AG10803 (cell line): ENCODE measurements around the gene ARHGAP24.

Source experiments
- DNase-seq: peaks from one replicate; pipeline ENCODE4 v3.0.0; 2010; ENCODE audit warnings: low read depth
- H3K4me3 ChIP-seq: 2 replicates; pipeline ENCODE4 v1.5.1; 2011; ENCODE audit warnings: mild to moderate bottlenecking, low read length, control low read depth
- TF ChIP-seq, protein P1 (sequence below): conservative IDR thresholded peaks from 2 replicates; pipeline ENCODE4 v1.5.1; 2011; ENCODE audit warnings: mild to moderate bottlenecking, low read length, control low read depth, inconsistent platforms

ARHGAP24 gene

DNA sequence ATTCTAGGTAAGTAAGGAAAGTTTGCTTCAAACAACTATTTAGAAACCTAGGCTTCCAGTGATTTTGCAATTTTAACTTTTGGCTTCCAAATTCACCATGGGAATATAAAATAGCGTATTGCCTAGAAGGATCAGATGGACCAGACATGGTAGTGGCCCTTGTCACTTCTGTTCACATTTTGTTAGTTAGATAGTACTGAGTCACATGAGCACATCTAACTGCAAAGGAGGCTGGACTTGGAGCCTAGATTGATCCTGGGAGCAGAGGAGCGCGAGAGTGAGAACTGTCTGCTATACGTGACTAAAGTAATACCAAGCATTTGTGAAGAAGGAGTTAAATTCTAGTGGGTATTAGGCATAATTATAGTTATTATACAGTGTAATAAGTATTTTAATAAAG, 102.4 kb downstream of the ARHGAP24 start:
- H3K4me3 ChIP-seq = no peak overlapping the region
- TF ChIP-seq, protein P1, sequence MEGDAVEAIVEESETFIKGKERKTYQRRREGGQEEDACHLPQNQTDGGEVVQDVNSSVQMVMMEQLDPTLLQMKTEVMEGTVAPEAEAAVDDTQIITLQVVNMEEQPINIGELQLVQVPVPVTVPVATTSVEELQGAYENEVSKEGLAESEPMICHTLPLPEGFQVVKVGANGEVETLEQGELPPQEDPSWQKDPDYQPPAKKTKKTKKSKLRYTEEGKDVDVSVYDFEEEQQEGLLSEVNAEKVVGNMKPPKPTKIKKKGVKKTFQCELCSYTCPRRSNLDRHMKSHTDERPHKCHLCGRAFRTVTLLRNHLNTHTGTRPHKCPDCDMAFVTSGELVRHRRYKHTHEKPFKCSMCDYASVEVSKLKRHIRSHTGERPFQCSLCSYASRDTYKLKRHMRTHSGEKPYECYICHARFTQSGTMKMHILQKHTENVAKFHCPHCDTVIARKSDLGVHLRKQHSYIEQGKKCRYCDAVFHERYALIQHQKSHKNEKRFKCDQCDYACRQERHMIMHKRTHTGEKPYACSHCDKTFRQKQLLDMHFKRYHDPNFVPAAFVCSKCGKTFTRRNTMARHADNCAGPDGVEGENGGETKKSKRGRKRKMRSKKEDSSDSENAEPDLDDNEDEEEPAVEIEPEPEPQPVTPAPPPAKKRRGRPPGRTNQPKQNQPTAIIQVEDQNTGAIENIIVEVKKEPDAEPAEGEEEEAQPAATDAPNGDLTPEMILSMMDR = no peak
- DNase-seq = no peak

DNA sequence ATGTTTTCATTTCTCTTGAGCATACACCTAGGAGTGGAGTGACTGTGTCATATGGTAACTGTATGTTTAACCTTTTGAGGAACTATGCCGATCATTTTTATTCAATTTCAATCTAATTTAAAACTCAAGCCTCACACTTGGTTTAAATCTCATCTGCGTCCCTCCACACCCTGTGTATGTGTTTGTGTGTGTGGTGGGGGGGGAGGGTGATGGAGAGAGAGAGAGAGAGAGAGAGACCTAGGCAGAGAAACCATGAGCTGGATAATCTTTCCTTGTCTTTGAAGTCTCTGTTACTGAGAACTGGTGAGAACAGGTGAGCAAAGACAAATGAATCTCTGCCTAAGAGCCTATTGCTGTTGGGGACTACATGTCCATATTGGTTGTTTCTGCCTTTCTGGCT, 105.0 kb downstream of the ARHGAP24 start:
- no peak for DNase-seq
- H3K4me3 ChIP-seq = no peak overlapping the region
- TF ChIP-seq, protein P1 = no peak

DNA sequence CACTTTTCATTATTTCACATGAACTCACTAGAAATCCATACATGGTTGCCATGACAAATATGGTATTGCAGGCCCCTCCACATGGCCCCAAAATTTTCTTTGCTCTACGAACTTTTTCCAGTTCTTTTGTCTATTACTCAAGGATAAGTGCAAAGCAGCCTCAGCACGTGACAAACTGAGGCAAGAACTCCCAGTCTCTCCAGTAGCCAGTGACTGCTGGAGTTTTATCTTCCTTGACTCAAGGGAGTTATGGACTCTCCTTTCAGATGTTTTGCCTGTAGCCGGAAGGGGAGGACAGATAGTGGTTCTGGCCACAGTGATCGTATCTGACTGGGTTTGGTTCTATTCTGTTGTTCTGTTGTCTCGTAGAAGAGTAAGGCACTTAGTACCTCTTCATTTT, 105.5 kb downstream of the ARHGAP24 start:
- DNase-seq = no peak
- H3K4me3 ChIP-seq = no peak overlapping the region
- TF ChIP-seq, protein P1 = no peak

DNA sequence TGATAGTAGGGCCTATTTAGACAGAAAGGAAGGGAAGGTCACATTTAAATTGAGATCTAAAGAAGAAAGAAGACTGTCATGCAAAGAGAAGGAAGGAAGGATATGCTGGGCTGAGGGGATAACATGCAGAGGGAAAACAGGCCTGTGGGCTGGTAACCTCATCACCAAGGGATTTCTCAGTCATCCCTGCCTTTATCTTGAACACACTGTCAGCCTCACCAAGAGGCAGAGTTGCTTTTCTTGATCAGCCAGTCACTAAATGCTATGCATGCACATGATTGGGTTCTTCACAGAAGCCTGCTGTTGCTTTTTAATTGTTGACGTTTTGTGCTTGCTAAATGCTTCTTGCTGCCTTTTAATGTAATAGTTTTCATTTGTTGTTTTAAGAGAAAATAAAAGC, 113.0 kb downstream of the ARHGAP24 start:
- DNase-seq = no peak
- TF ChIP-seq, protein P1 = no peak
- H3K4me3 ChIP-seq = no peak overlapping the region

DNA sequence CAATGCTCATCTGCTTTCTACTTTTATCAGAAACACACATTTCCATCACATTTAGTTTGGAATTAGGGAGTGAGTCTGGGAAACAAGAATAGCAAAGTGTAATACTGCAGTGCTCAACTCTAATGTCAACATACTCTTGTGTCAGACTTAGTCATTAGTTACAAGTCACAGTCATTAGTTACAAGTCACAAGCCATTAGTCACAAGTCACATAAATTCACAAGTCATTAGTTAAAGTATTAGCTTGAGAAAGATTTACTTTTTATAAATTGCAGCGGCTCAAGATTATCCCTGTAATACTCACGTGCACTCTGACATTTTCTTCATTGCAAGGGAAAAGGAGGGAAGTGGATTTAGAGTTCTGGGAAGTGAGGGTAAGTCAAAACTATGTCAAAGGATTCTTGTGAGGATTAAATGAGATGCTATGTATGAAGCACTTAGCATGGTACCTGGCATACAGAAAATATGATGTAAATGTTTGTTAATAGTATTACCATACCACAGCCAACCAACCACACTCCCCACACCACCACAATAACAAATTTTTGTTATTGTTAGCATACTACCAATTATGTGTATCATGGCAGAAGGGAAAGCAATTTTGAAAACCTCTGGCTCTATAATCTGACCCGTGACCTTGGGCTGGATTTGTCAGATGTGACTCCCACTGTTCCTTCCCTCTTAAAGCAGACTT, 116.6 kb downstream of the ARHGAP24 start:
- DNase-seq = peak; percentile 17
- H3K4me3 ChIP-seq = no peak overlapping the region
- TF ChIP-seq, protein P1 = no peak

DNA sequence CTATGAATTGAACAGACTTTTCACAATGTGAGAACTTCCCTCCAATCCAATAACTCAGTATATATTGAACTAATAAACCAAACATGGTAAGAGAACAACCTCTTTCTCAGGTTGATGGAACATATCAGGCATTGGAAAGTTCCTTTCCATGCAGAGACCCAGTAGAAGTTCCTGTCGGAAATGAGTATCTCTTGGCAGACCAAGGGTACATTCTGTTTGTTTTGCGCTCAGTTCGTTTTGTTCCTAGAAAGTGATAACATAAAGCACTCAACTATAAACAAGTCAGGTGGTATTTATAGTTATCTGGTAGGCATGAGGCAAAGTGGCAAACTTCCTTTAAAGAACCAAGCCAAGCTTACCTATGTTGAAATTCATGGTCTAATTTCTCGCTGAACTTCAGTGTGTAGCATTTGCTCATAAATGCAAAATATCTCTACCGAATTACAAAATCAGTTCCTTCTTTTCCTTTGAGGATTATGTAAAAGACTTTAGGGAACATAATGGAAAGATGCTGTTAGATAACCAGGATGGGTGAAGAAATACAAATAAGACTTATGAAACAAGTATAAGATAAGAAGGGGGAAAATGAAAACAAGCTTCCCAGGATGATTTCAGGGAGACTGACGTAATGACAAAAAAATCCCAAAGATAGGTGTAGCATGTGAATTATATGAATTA, 120.3 kb downstream of the ARHGAP24 start:
- TF ChIP-seq, protein P1 = no peak
- no peak overlapping the region for H3K4me3 ChIP-seq
- no peak for DNase-seq
